22Rv1 (cell line): ENCODE measurements around the gene APOC4.
"Not testable (repeated sequence)": the region's sequence is repeated elsewhere in the genome, so short reads cannot be mapped to it uniquely, and the experiment has no call there.

Source experiments
- CTCF ChIP-seq: fragments of 450-650 bp; IDR thresholded peaks from 2 replicates; pipeline ENCODE4 v1.5.1; 2017; ENCODE audit warnings: mild to moderate bottlenecking
- ZFX ChIP-seq: fragments of 450-650 bp; IDR thresholded peaks from 2 replicates; pipeline ENCODE4 v1.6.1; 2017; ENCODE audit warnings: antibody characterized with exemption, borderline replicate concordance

GRCh38 chr19:44926245-44927077 is 15.6 kb upstream of the APOC4 start:
- TF ChIP-seq ZFX, CTCF: not testable (repeated sequence)
